ENCODE data around the gene TMBIM4. TPM values are rescaled to one million over a fixed set of nuclear protein-coding genes. Genes with fewer than 3 reads are reported as not detected.
"Not testable (repeated sequence)": the region's sequence is repeated elsewhere in the genome, so short reads cannot be mapped to it uniquely, and the experiment has no call there.

TMBIM4 gene
- total RNA-seq, 1 donor from 2014 or later: 30.9 TPM

DNA sequence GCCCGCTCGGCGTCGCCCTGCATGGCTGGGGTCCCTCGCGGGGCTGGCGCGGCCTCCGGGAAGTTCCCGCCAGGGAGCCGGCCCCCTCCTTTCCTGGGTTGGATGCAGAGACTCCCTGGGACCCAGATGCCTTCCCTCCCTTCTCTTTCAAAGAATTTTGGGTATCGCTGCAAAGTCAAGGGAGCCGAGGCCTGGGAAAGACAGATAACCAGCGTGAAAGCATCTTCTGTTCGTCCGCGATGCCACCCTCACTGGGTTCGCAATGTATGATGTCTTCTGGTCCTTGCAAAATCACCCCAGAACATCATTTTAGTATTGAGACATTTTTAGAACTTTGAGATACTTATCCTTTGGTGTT lies 19.7 kb upstream of the TMBIM4 start:
- no peak for DNase-seq (ENCODE audit: low spot score, unreplicated experiment)
- TF ChIP-seq, protein P1, sequence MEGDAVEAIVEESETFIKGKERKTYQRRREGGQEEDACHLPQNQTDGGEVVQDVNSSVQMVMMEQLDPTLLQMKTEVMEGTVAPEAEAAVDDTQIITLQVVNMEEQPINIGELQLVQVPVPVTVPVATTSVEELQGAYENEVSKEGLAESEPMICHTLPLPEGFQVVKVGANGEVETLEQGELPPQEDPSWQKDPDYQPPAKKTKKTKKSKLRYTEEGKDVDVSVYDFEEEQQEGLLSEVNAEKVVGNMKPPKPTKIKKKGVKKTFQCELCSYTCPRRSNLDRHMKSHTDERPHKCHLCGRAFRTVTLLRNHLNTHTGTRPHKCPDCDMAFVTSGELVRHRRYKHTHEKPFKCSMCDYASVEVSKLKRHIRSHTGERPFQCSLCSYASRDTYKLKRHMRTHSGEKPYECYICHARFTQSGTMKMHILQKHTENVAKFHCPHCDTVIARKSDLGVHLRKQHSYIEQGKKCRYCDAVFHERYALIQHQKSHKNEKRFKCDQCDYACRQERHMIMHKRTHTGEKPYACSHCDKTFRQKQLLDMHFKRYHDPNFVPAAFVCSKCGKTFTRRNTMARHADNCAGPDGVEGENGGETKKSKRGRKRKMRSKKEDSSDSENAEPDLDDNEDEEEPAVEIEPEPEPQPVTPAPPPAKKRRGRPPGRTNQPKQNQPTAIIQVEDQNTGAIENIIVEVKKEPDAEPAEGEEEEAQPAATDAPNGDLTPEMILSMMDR (IDR thresholded peaks at IDR 0.05; ENCODE audit: unreplicated experiment): no peak
- peaks cover 1% of the 10 kb centered on the region for H3K4me1 Mint-ChIP-seq (ENCODE audit: low read depth)
- peaks cover 2% of the 10 kb centered on the region for H3K36me3 Mint-ChIP-seq (ENCODE audit: insufficient read depth)
- no peak overlapping the region for H3K4me3 Mint-ChIP-seq (ENCODE audit: low read depth)
- peaks cover 74% of the 10 kb centered on the region for H3K27me3 Mint-ChIP-seq
- no peak overlapping the region for H3K27ac Mint-ChIP-seq
- peaks cover 3% of the 10 kb centered on the region for H3K9me3 Mint-ChIP-seq (ENCODE audit: low read depth)

DNA sequence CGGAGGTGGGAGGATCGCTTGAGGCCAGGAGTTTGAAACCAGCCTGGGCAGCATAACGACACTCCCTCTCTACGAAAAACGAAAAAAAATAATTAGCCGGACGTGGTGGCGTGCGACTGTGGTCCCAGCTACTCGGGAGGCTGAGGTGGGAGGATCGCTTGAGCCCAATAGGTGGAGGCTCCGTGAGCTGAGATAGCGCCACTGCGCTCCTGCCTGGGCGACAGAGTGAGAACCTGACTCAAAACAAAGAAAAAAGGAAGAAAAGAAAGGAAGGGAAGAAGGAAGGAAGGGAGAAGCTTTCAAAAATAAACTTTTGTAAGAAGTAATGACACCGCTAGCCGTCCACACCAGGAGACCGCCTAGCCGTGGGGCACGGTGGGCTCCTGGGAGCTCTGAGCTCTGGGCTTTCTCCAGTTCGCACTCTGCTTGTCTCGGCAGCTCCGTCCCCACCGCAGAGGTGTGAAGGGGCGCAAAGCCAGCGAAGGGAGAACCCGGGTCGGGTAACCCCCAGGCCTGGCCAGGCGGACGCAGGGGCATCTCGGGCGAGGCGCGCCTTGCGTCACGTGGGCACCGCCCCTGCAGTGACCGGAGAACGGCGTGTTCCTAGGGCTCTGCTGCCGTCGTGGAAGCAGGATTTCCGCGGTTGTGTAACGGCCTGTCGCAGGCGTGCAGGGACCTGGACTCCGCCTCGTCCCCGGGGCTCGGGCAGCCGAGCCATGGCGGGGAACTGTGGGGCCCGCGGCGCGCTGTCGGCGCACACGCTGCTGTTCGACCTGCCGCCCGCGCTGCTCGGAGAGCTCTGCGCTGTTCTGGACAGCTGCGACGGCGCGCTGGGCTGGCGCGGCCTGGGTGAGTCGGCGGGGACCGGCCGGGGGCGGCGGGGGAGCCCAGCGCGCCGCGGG lies 19.0 kb upstream of the TMBIM4 start, which contains the start of gene IRAK3:
TSS of gene IRAK3 (plus strand) at position 631 of the 902 bp plus-strand sequence. CDS start at position 717, 86 bp downstream.
- TF ChIP-seq, protein P1 (IDR thresholded peaks at IDR 0.05; ENCODE audit: unreplicated experiment): no peak
- DNase-seq (ENCODE audit: low spot score, unreplicated experiment): peak; percentile 30
- no peak within 1 kb of the TSS for H3K27ac Mint-ChIP-seq
- H3K36me3 Mint-ChIP-seq (ENCODE audit: insufficient read depth): peaks cover 2% of the 10 kb centered on the region
- H3K27me3 Mint-ChIP-seq: peaks cover 72% of the 10 kb centered on the region
- peaks cover 5% of the 10 kb centered on the region for H3K9me3 Mint-ChIP-seq (ENCODE audit: low read depth)
- H3K4me3 Mint-ChIP-seq (ENCODE audit: low read depth): peak within 1 kb of the TSS; percentile 54
- peaks cover 1% of the 10 kb centered on the region for H3K4me1 Mint-ChIP-seq (ENCODE audit: low read depth)

DNA sequence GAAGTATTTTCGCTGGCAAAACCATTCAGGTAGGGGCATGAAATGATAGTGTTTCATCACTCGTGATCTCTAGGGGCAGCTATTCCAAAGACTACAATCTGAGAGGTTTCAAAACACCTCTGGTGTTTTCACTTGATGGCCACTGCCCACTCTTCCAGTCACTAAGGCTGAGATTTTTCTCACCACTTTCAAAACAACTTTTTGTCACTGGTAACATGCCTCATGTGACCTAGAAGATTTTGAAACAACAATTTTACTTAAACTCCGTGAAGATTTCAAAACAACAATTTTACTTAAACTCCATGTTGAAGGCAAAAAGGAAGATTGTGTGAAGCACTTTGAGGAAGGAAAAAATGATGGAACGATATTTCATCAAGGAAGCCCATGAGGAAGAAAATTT lies 18.0 kb upstream of the TMBIM4 start:
- Mint-ChIP-seq H3K27me3 (peaks cover 72% of the 10 kb centered on the region), H3K36me3 (ENCODE audit: insufficient read depth) (peaks cover 2% of the 10 kb centered on the region), H3K4me1 (ENCODE audit: low read depth) (peaks cover 1% of the 10 kb centered on the region), H3K9me3 (ENCODE audit: low read depth) (peaks cover 5% of the 10 kb centered on the region), H3K27ac (peak overlapping the region; percentile 5), H3K4me3 (ENCODE audit: low read depth) (no peak overlapping the region)
- no peak for DNase-seq (ENCODE audit: low spot score, unreplicated experiment)
- TF ChIP-seq, protein P1 (IDR thresholded peaks at IDR 0.05; ENCODE audit: unreplicated experiment): no peak

DNA sequence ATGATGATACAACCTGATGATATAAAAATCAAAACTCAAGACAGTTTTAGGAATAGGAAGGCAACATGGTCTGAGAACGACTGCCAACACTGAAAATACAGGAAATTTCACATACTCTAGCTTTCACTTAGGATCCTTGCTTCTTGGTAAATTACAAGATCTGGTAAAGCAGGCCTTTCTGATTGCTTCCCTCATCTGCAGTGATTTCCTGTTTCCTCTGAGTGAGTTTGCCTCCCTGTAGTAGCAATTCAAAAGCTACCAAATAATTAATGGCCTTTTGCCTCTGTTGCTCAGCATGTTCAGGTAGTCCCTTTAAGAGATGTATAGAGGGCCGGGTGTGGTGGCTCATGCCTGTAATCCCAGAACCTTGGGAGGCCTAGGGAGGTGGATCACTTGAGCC lies 17.2 kb upstream of the TMBIM4 start:
- H3K9me3 Mint-ChIP-seq (ENCODE audit: low read depth): peaks cover 5% of the 10 kb centered on the region
- H3K27me3 Mint-ChIP-seq: peaks cover 76% of the 10 kb centered on the region

DNA sequence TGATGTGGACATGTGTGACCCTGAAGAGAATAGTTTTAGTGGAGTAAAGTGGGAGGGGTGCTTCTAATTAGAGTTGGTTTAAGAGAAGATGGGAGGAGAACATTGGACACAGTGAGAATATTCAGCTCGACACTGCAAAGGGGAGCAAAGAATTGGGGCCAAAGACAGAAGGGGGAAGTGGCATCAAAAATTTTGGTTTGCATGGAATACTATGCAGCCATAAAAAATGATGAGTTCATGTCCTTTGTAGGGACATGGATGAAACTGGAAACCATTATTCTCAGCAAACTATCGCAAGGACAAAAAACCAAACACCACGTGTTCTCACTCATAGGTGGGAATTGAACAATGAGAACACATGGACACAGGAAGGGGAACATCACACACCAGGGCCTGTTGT lies 15.0 kb upstream of the TMBIM4 start:
- H3K36me3 Mint-ChIP-seq (ENCODE audit: insufficient read depth); DNase-seq (ENCODE audit: low spot score, unreplicated experiment); H3K9me3 Mint-ChIP-seq (ENCODE audit: low read depth); H3K4me1 Mint-ChIP-seq (ENCODE audit: low read depth); H3K27ac Mint-ChIP-seq; H3K4me3 Mint-ChIP-seq (ENCODE audit: low read depth): not testable (repeated sequence)
- peaks cover 55% of the 10 kb centered on the region for H3K27me3 Mint-ChIP-seq

More for the DNA sequence above, 17.2 kb upstream of the TMBIM4 start:
- Mint-ChIP-seq H3K27ac (no peak overlapping the region), H3K4me1 (ENCODE audit: low read depth) (peaks cover 1% of the 10 kb centered on the region), H3K4me3 (ENCODE audit: low read depth) (no peak overlapping the region), H3K36me3 (ENCODE audit: insufficient read depth) (peaks cover 2% of the 10 kb centered on the region)
- DNase-seq (ENCODE audit: low spot score, unreplicated experiment): no peak
- TF ChIP-seq, protein P1 (IDR thresholded peaks at IDR 0.05; ENCODE audit: unreplicated experiment): no peak
